ENCODE data around the gene ANKHD1.
"Not testable (repeated sequence)": the region's sequence is repeated elsewhere in the genome, so short reads cannot be mapped to it uniquely, and the experiment has no call there.

ANKHD1 gene

GRCh38 chr5:140483055-140483454 lies 81.4 kb downstream of the ANKHD1 start:
- TF ChIP-seq REST (IDR thresholded peaks at IDR 0.05; ENCODE audit: insufficient replicate concordance, low read depth) (no peak), POLR2AphosphoS5 (IDR thresholded peaks at IDR 0.05; ENCODE audit: low read depth) (no peak)
- Histone ChIP-seq H3K27ac (replicated peaks) (no peak overlapping the region), H3K27me3 (ENCODE audit: insufficient read depth, poor library complexity, severe bottlenecking) (no peaks in the 10 kb centered on the region), H3K4me3 (replicated peaks; ENCODE audit: insufficient read depth, low read length) (no peak overlapping the region)
- no peak for DNase-seq (ENCODE audit: low read depth in 1 of 2, low spot score in 1 of 2)

- not testable (repeated sequence) for H3K4me3 ChIP-seq (replicated peaks; ENCODE audit: insufficient read depth, low read length); H3K27ac ChIP-seq (replicated peaks); DNase-seq (ENCODE audit: low read depth in 1 of 2, low spot score in 1 of 2); H3K27me3 ChIP-seq (ENCODE audit: insufficient read depth, poor library complexity, severe bottlenecking)
These were observed 86.5 kb downstream of the ANKHD1 start for GRCh38 chr5:140488141-140488540.

- DNase-seq (ENCODE audit: low read depth in 1 of 2, low spot score in 1 of 2), result no peak
- Histone ChIP-seq H3K27me3 (ENCODE audit: insufficient read depth, poor library complexity, severe bottlenecking) (no peaks in the 10 kb centered on the region), H3K27ac (replicated peaks) (no peak overlapping the region), H3K4me3 (replicated peaks; ENCODE audit: insufficient read depth, low read length) (no peak overlapping the region)
- TF ChIP-seq POLR2AphosphoS5 (IDR thresholded peaks at IDR 0.05; ENCODE audit: low read depth) (no peak), SPI1 (IDR thresholded peaks at IDR 0.05; ENCODE audit: borderline replicate concordance, low read depth) (no peak), GABPA (IDR thresholded peaks at IDR 0.05; ENCODE audit: low read depth) (no peak), CTCF (IDR thresholded peaks at IDR 0.05; ENCODE audit: insufficient read depth, low read length) (no peak), REST (IDR thresholded peaks at IDR 0.05; ENCODE audit: insufficient replicate concordance, low read depth) (no peak)
These were observed 87.3 kb downstream of the ANKHD1 start for GRCh38 chr5:140488914-140489313.

GRCh38 chr5:140497897-140498296 lies 96.3 kb downstream of the ANKHD1 start:
- Histone ChIP-seq H3K27me3 (ENCODE audit: insufficient read depth, poor library complexity, severe bottlenecking) (no peaks in the 10 kb centered on the region), H3K27ac (replicated peaks) (no peak overlapping the region), H3K4me3 (replicated peaks; ENCODE audit: insufficient read depth, low read length) (no peak overlapping the region)
- DNase-seq (ENCODE audit: low read depth in 1 of 2, low spot score in 1 of 2), result no peak
- TF ChIP-seq POLR2AphosphoS5 (IDR thresholded peaks at IDR 0.05; ENCODE audit: low read depth), result no peak
- no peak for TF ChIP-seq CTCF (IDR thresholded peaks at IDR 0.05; ENCODE audit: insufficient read depth, low read length)
- TF ChIP-seq SPI1 (IDR thresholded peaks at IDR 0.05; ENCODE audit: borderline replicate concordance, low read depth), result no peak
- TF ChIP-seq GABPA (IDR thresholded peaks at IDR 0.05; ENCODE audit: low read depth), result no peak
- no peak for TF ChIP-seq REST (IDR thresholded peaks at IDR 0.05; ENCODE audit: insufficient replicate concordance, low read depth)
